Measurements from ENCODE around the gene WDR89.
"Not testable (repeated sequence)": the region's sequence is repeated elsewhere in the genome, so short reads cannot be mapped to it uniquely, and the experiment has no call there.

The WDR89 gene

GRCh38 chr14:63652406-63652805 lies 10.7 kb upstream of the WDR89 start:
- no peak for DNase-seq

- no peak for DNase-seq
Measured at GRCh38 chr14:63650256-63650952, 8.7 kb upstream of the WDR89 start.

GRCh38 chr14:63647696-63648410 lies 6.2 kb upstream of the WDR89 start:
- DNase-seq = peak; percentile 23

GRCh38 chr14:63644741-63645140 lies 3.1 kb upstream of the WDR89 start:
- no peak for DNase-seq

GRCh38 chr14:63642656-63643382 lies 1.1 kb upstream of the WDR89 start:
- DNase-seq = no peak

- peak; percentile 95 for DNase-seq
Measured at GRCh38 chr14:63642229-63642611, 549 bp upstream of the WDR89 start.

DNA sequence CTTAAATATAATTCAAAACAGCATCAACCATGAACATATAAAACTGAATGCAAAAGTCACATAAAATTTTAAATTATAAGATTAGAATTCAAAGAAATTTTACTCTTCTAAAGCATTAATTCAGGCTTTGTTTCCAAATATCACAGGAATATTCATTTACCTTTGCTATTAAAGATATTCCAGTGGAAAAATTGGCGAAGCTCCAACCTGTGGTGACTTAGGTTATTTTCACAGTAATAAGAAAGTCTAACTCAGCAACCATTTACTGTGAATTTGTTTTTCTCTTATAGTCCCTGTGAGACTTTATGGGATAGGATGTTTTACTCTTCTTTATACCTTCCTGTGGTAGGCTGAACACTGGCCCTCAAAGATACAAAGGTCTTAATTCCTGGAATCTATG lies 3.2 kb downstream of the WDR89 start:
- no peak for DNase-seq

DNA sequence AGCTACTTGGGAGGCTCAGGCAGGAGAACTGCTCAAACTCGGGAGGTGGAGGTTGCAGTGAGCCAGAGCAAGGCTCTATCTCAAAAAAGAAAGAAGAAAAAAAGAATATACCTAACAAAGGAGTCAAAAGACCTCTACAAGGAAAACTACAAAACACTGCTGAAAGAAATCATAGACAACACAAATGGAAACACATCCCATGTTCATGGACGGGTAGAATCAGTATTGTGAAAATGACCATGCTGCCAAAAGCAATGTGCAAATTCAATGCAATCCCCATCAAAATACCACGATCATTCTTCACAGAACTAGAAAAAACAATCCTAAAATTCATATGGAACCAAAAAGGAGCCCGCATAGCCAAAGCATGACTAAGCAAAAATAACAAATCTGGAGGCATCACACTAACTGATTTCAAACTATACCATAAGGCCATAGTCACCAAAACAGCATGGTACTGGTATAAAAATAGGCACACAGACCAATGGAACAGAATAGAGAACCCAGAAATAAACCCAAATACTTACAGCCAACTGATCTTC lies 5.5 kb downstream of the WDR89 start:
- peak; percentile 55 for DNase-seq

- DNase-seq = no peak
Measured at GRCh38 chr14:63633801-63634200, 7.9 kb downstream of the WDR89 start.

DNA sequence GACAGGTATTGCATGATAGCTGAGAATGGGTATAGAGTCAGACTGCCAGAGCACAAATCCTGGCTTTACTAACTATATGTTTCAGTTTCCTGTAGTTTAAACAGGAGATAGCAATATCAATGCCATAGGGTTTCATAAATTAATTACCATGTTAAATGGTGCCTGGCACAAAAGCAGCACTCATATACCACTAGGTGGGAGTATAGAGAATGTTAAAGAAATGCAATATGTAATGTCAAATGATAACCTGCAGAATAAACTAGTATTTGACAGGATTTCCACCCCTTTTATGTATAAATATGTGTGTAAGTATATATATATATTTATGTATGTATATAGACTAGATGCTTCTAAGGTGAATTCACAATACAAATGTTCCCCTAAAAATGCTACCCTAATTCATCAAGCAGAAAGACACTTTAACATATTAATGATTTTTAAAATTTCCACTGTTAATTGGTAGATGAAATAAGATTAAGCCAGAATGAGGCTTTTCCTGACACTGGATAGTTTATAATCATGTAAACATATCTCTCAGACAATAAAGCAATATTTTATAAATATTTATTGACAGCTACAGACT lies 8.6 kb downstream of the WDR89 start:
- DNase-seq = peak; percentile 24

DNA sequence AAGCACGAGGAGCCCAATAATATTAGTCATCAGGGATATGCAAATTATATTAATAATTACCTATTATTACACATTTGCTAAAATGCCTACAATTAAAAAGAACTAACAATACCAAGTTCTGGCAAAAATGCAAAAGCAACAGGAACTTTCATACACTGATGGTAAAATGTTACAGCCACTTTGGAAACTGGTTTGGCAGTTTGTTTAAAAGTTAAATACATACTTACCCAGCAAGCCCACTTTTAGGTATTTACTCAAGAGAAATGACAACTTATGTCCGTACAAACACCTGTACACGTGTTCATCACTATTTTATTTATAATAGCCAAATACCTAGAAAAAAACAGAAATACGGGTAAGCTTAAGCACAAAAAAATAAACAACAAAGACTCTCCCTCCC lies 17.0 kb downstream of the WDR89 start:
- no peak for DNase-seq

- no peak for DNase-seq
Measured at GRCh38 chr14:63624203-63624602, 17.5 kb downstream of the WDR89 start.

GRCh38 chr14:63621975-63622374 lies 19.7 kb downstream of the WDR89 start:
- not testable (repeated sequence) for DNase-seq

DNA sequence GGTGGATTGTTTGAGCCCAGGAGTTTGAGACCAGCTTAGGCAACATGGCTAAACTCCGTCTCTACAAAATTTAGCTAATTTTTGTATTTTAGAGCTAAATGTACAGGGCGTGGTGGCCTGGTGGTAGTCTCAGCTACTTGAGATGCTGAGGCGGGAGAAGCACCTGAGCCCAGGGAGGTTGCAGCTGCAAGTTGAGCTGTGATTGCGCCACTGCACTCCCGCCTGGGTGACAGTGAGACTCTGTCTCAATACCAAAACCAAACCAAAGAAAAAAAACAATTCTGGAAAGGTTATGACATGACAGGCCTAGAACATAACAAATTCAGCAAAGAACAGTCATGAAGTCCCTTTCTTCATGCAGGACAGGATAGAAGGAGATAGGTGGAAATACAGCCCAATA lies 25.7 kb downstream of the WDR89 start:
- DNase-seq = no peak

- DNase-seq = peak; percentile 44
Measured at GRCh38 chr14:63614679-63615363, 26.9 kb downstream of the WDR89 start.

DNA sequence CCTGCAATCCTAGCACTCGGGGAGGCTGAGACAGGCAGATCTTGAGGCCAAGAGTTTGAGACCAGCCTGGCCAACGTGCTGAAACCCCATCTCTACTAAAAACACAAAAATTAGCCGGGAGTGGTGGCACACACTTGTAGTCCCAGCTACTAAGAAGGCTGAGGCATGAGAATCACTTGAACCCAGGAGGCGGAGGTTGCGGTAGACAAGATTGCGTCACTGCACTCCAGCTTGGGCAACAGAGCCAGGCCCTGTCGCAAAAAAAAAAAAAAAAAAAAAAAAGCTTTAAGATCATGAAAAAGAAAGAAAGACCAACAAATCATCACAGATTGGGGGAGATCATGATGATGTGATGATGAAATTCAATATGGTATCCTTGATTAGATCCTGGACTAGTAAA lies 30.6 kb downstream of the WDR89 start:
- DNase-seq = no peak

DNA sequence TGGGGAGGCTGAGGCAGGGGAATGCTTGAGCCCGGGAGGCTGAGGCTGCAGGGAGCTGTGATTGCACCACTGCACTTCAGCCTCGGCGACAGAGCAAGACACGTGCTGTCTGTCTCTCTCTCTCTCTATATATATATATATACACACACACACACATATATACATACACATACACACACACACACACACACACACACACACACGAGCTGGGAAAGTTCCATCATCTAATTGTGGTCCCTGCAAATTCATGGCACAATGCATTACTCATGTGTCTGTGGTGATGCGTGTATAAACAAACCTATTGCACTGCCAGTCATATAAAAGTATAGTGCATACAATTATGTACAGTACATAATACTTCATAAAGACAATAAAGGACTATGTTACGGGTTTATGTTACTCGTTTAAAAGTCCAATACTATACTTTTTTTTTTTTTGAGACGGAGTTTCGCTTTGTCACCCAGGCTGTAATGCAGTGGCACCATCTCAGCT lies 36.6 kb downstream of the WDR89 start:
- DNase-seq = no peak

- no peak for DNase-seq
Measured at GRCh38 chr14:63604626-63605025, 37.0 kb downstream of the WDR89 start.

DNA sequence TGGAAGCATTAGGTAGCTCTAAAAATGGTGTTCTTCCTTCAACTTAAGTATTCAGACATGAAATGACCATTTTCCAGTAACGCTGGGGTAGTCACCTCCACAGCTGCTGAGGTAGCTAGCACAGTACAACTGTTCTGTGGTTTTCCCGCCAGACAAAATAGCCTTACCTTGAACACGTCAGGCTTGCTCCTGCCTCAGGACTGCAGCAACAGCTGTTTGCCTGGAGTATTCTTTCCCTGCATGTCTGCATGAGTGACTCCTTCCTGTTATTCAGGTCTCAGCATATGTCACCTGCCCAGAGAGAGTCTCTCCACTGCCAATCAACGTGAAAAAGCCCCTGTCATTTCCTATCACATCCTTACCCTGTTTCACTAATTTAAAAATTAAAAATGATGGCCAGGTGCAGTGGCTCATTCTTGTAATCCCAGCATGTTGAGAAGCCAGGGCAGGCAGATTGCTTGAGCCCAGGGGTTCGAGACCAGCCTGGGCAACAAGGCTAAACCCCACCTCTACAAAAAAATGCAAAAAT lies 37.9 kb downstream of the WDR89 start:
- no peak for DNase-seq

GRCh38 chr14:63598807-63599206 lies 42.9 kb downstream of the WDR89 start:
- no peak for DNase-seq

GRCh38 chr14:63596998-63597658 lies 44.5 kb downstream of the WDR89 start:
- DNase-seq = no peak

Measured in EL (cell line).